C4-2B (cell line): ENCODE data around the gene CARMIL1.
"Not testable (repeated sequence)": the region's sequence is repeated elsewhere in the genome, so short reads cannot be mapped to it uniquely, and the experiment has no call there.

Experiments
- H3K27ac ChIP-seq: fragments of 450-650 bp; 2 replicates; pipeline ENCODE4 v1.5.1; 2017
- ZFX ChIP-seq: fragments of 450-650 bp; IDR thresholded peaks from 2 replicates; pipeline ENCODE4 v1.6.1; 2017
- TF ChIP-seq, protein P1 (sequence below): fragments of 450-650 bp; conservative IDR thresholded peaks from 2 replicates; pipeline ENCODE4 v1.5.1; 2017; ENCODE audit warnings: mild to moderate bottlenecking

The CARMIL1 gene

GRCh38 chr6:25442898-25443297 lies 163.7 kb downstream of the CARMIL1 start:
- TF ChIP-seq, protein P1, sequence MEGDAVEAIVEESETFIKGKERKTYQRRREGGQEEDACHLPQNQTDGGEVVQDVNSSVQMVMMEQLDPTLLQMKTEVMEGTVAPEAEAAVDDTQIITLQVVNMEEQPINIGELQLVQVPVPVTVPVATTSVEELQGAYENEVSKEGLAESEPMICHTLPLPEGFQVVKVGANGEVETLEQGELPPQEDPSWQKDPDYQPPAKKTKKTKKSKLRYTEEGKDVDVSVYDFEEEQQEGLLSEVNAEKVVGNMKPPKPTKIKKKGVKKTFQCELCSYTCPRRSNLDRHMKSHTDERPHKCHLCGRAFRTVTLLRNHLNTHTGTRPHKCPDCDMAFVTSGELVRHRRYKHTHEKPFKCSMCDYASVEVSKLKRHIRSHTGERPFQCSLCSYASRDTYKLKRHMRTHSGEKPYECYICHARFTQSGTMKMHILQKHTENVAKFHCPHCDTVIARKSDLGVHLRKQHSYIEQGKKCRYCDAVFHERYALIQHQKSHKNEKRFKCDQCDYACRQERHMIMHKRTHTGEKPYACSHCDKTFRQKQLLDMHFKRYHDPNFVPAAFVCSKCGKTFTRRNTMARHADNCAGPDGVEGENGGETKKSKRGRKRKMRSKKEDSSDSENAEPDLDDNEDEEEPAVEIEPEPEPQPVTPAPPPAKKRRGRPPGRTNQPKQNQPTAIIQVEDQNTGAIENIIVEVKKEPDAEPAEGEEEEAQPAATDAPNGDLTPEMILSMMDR, result no peak
- no peak for TF ChIP-seq ZFX
- no peak overlapping the region for H3K27ac ChIP-seq

DNA sequence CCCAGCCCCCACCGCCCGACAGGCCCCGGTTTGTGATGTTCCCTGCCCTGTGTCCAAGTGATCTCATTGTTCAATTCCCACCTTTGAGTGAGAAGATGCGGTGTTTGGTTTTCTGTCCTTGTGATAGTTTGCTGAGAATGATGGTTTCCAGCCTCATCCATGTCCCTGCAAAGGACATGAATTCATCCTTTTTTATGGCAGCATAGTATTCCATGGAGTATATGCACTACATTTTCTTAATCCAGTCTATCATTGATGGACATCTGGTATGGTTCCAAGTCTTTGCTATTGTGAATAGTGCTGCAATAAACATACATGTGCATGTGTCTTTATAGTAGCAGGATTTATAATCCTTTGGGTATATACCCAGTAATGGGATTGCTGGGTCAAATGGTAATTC lies 165.3 kb downstream of the CARMIL1 start:
- not testable (repeated sequence) for H3K27ac ChIP-seq

GRCh38 chr6:25446830-25447569 lies 167.8 kb downstream of the CARMIL1 start:
- no peak for TF ChIP-seq ZFX
- TF ChIP-seq, protein P1, result no peak
- H3K27ac ChIP-seq, result peak overlapping the region; percentile 94

GRCh38 chr6:25447570-25447929 lies 168.4 kb downstream of the CARMIL1 start:
- no peak for TF ChIP-seq ZFX
- peak overlapping the region; percentile 94 for H3K27ac ChIP-seq

DNA sequence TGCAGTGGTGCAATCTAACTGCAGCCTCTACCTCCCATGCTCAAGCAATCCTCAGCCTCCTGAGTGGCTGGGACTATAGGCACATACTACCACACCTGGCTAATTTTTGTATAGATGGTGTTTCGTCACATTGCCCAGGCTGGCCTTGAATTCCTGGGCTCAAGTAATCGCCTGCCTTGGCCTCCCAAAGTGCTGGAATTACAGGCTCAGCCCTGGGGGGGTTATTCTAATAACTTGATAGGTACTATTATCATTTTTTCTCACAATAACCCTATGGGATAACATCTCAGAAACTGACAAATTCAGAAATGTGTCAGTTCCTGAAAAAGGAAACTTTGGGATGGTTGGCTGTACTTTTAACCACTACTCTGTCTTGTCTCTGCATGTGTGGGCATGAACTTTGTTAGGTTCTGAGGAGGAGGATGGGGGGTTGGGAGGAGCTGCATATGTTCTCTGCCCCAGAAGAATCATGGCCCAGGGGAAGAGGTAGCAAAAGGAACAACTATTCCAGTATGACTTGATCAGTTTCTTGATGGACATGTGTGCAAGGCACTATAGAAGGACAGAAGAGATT lies 169.9 kb downstream of the CARMIL1 start:
- H3K27ac ChIP-seq, result peak overlapping the region; percentile 94
- TF ChIP-seq, protein P1, result no peak
- TF ChIP-seq ZFX, result no peak

DNA sequence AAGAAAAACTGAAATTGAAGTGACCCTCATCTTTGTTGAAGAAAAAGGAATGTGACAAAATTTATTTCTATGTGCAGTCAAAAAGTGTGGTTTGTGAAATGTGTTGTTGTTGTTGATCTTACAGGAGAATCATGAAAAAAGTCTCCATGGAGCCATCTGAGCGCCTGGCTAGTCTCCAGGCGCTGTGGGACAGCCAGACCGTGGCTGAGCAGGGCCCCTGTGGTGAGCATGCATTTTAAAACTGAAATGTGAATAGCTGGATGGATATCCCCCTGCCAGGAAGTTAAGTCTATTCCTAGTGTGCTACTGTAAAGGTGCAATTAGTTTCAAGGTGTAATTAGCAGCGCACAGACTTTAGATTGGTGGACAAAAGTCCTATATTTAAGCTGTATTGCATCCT lies 170.6 kb downstream of the CARMIL1 start:
- no peak overlapping the region for H3K27ac ChIP-seq
- TF ChIP-seq, protein P1, result no peak
- TF ChIP-seq ZFX, result no peak

DNA sequence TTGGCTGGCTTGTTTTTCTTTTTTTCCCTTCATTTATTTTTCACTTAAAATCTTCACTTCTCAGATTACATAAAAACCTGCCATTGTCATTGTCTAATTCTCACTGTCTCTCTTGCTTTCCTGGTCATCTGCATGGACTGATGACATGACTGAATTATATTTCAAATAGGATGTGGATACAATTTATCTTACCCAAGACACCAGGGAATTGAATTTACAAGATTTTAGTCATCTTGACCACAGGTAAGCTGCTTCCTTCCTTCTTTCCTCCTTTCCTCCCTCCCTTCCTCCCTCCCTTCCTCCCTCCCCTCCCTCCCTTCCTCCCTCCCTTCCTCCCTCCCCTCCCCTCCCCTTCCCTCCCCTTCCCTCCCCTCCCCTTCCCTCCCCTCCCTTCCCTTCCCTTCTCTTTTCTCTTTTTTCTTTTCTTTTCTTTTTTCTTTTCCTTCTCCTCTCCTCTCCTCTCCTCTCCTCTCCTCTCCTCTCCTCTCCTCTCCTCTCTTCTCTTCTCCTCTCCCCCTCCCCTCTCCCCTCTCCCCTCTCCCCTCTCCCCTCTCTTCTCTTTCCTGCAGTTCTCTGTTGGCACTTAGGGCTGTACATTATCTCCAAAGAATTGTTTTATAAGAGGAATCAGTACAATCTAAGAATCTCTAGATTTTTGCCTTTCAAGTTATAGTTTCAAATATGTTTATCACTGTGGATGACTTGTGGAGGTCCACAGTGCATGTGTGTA lies 171.5 kb downstream of the CARMIL1 start:
- no peak overlapping the region for H3K27ac ChIP-seq
- TF ChIP-seq, protein P1, result no peak
- TF ChIP-seq ZFX, result no peak

- no peak overlapping the region for H3K27ac ChIP-seq
- TF ChIP-seq, protein P1, result no peak
- no peak for TF ChIP-seq ZFX
These were observed 172.9 kb downstream of the CARMIL1 start for GRCh38 chr6:25452031-25452430.
